Tibial nerve (tissue), 4 donors: ENCODE measurements around the gene SMIM3. TPM values are rescaled to one million over a fixed set of nuclear protein-coding genes. Genes with fewer than 3 reads are reported as not detected.

ENCODE experiments used
- DNase-seq, 2 donors: peaks; one replicate each; pipeline ENCODE4 v3.0.0-alpha.2; 2019; ENCODE audit warnings: low spot score in 2 of 2
- H3K27ac ChIP-seq, 4 donors: fragments of 200-600 bp; sonication (generic) in 3 of 4; one replicate each; pipeline ENCODE4 v1.5.1; 2017 to 2019; ENCODE audit warnings: mild to moderate bottlenecking in 1 of 4
- H3K27me3 ChIP-seq, 2 donors: fragments of 200-600 bp; sonication (generic) in 1 of 2; one replicate each; pipeline versions ENCODE4 v1.5.1 to v1.6.0; 2017 to 2019
- H3K36me3 ChIP-seq, 3 donors: fragments of 200-600 bp; sonication (generic); one replicate each; pipeline ENCODE4 v1.5.1; 2018 to 2019
- H3K4me1 ChIP-seq, 4 donors: fragments of 200-600 bp; sonication (generic) in 3 of 4; one replicate each; pipeline ENCODE4 v1.5.1; 2017 to 2019
- H3K4me3 ChIP-seq, 4 donors: fragments of 200-600 bp; sonication (generic) in 3 of 4; one replicate each; pipeline ENCODE4 v1.5.1; 2017 to 2019; ENCODE audit warnings: mild to moderate bottlenecking in 1 of 4, moderate library complexity in 1 of 4
- H3K9me3 ChIP-seq, 4 donors: fragments of 200-600 bp; sonication (generic) in 3 of 4; one replicate each; pipeline ENCODE4 v1.5.1; 2017 to 2019
- CTCF ChIP-seq, 5 experiments: fragments of 200-600 bp in 3 of 5; fragments of 450-650 bp in 2 of 5; sonication (generic) in 3 of 5; IDR thresholded peaks; one replicate each; pipeline ENCODE4 v1.5.1; 2016 to 2019; ENCODE audit warnings: antibody characterized with exemption in 5 of 5, mild to moderate bottlenecking in 3 of 5, moderate library complexity in 2 of 5
- EP300 ChIP-seq, 2 donors: sonication (generic); formaldehyde crosslinking; IDR thresholded peaks; one replicate each; pipeline ENCODE4 v1.6.1; 2017; ENCODE audit warnings: antibody characterized with exemption in 2 of 2, mild to moderate bottlenecking in 1 of 2
- POLR2A ChIP-seq, 2 donors: fragments of 450-650 bp; IDR thresholded peaks; one replicate each; pipeline ENCODE4 v1.6.1; 2017; ENCODE audit warnings: antibody characterized with exemption in 2 of 2, mild to moderate bottlenecking in 2 of 2, moderate library complexity in 2 of 2
- WGBS, 2 donors: methylation state at CpG; one replicate each; pipeline ENCODE4 v1.1.5; 2018; 5-methylcytosine and 5-hydroxymethylcytosine counted together
- total RNA-seq, 4 donors: library from RNA; depleted of rRNA; stranded (reverse); fragments of >200 nt; gene quantifications; one replicate each; pipeline ENCODE4 v1.1.0, GENCODE V29; 2016

Gene SMIM3
- total RNA-seq, 4 donors from 2014 or later, result 33.0 to 54.3 (median 38.3) TPM

GRCh38 chr5:150766251-150766650, 12.3 kb upstream of the SMIM3 start:
- H3K4me3 ChIP-seq, result no peak overlapping the region
- peak overlapping the region in 1 of 4 donors; percentile 1 for H3K27ac ChIP-seq
- H3K36me3 ChIP-seq, result no peaks in the 10 kb centered on the region
- TF ChIP-seq EP300 (IDR thresholded peaks at IDR 0.05), result no peak
- TF ChIP-seq CTCF (IDR thresholded peaks at IDR 0.05), result no peak
- no peak for TF ChIP-seq POLR2A (IDR thresholded peaks at IDR 0.05)
- 67 to 79% methylated on average over 2 of the region's 2 CpGs for WGBS, 2 donors
- no peak for DNase-seq
- no peaks in the 10 kb centered on the region for H3K9me3 ChIP-seq
- peaks cover 0 to 20% (median 2%) of the 10 kb centered on the region in 4 donors for H3K4me1 ChIP-seq
- no peaks in the 10 kb centered on the region for H3K27me3 ChIP-seq

GRCh38 chr5:150771034-150771795, 7.3 kb upstream of the SMIM3 start:
- no peak for TF ChIP-seq POLR2A (IDR thresholded peaks at IDR 0.05)
- TF ChIP-seq CTCF (IDR thresholded peaks at IDR 0.05), result no peak
- no peak for TF ChIP-seq EP300 (IDR thresholded peaks at IDR 0.05)
- H3K4me1 ChIP-seq, result no peaks in the 10 kb centered on the region
- H3K36me3 ChIP-seq, result no peaks in the 10 kb centered on the region
- no peak overlapping the region for H3K4me3 ChIP-seq
- DNase-seq, result no peak
- 67 to 68% methylated on average over 1 of the region's 1 CpG for WGBS, 2 donors
- no peaks in the 10 kb centered on the region for H3K9me3 ChIP-seq
- no peaks in the 10 kb centered on the region for H3K27me3 ChIP-seq
- no peak overlapping the region for H3K27ac ChIP-seq

- TF ChIP-seq EP300 (IDR thresholded peaks at IDR 0.05) (no peak), CTCF (IDR thresholded peaks at IDR 0.05) (no peak), POLR2A (IDR thresholded peaks at IDR 0.05) (no peak)
- Histone ChIP-seq H3K27me3 (no peaks in the 10 kb centered on the region), H3K4me3 (no peak overlapping the region), H3K9me3 (no peaks in the 10 kb centered on the region), H3K36me3 (no peaks in the 10 kb centered on the region), H3K27ac (no peak overlapping the region), H3K4me1 (peaks cover 0 to 10% (median 6%) of the 10 kb centered on the region in 4 donors)
- WGBS, 2 donors, result 52 to 77% methylated on average over 1 of the region's 1 CpG
- no peak for DNase-seq
Observed at GRCh38 chr5:150774145-150774544, 4.4 kb upstream of the SMIM3 start.

- H3K27me3 ChIP-seq, result no peaks in the 10 kb centered on the region
- DNase-seq, result no peak
- peak overlapping the region in 2 of 4 donors; percentile 67 to 76 for H3K4me3 ChIP-seq
- H3K36me3 ChIP-seq, result no peaks in the 10 kb centered on the region
- peaks cover 0 to 46% (median 36%) of the 10 kb centered on the region in 4 donors for H3K4me1 ChIP-seq
- WGBS, 2 donors, result 56 to 64% methylated on average over 3 of the region's 3 CpGs
- no peaks in the 10 kb centered on the region for H3K9me3 ChIP-seq
- H3K27ac ChIP-seq, result peak overlapping the region; percentile 79 to 96 (median 93)
- TF ChIP-seq CTCF (IDR thresholded peaks at IDR 0.05) (no peak), POLR2A (IDR thresholded peaks at IDR 0.05) (no peak), EP300 (IDR thresholded peaks at IDR 0.05) (no peak)
Observed at GRCh38 chr5:150777685-150778084, 872 bp upstream of the SMIM3 start.

- WGBS, 2 donors, result 16 to 18% methylated on average over 7 of the region's 7 CpGs
- no peaks in the 10 kb centered on the region for H3K36me3 ChIP-seq
- TF ChIP-seq CTCF (IDR thresholded peaks at IDR 0.05) (no peak), EP300 (IDR thresholded peaks at IDR 0.05) (no peak), POLR2A (IDR thresholded peaks at IDR 0.05) (no peak)
- peak overlapping the region; percentile 53 to 89 (median 72) for H3K4me3 ChIP-seq
- DNase-seq, result no peak
- H3K27me3 ChIP-seq, result no peaks in the 10 kb centered on the region
- H3K4me1 ChIP-seq, result peaks cover 0 to 50% (median 41%) of the 10 kb centered on the region in 4 donors
- no peaks in the 10 kb centered on the region for H3K9me3 ChIP-seq
- H3K27ac ChIP-seq, result peak overlapping the region; percentile 79 to 96 (median 93)
Observed at GRCh38 chr5:150778088-150778516, 455 bp upstream of the SMIM3 start.
